Heart right ventricle (tissue), 16 donors: ENCODE measurements around the gene SLC7A6. TPM values are rescaled to one million over a fixed set of nuclear protein-coding genes. Genes with fewer than 3 reads are reported as not detected.

Experiments used
- ATAC-seq, 8 donors: fragments of 200-7000 bp; cut with Tn5 transposase; one replicate each; pipeline ENCODE4 v1.9.1; 2020; ENCODE audit warnings: mild to moderate bottlenecking in 8 of 8, moderate library complexity in 8 of 8, moderate number of reproducible peaks in 1 of 8
- DNase-seq, 2 donors: peaks; one replicate each; pipeline ENCODE4 v3.0.0-alpha.2; 2020
- H3K27ac ChIP-seq, 10 donors: fragments of 200-600 bp; sonication (generic) in 2 of 10; one replicate each; pipeline versions ENCODE4 v1.5.0 to v1.8.0; 2020 to 2022; ENCODE audit warnings: mild to moderate bottlenecking in 3 of 10
- H3K27me3 ChIP-seq, 7 donors: fragments of 200-600 bp; one replicate each; pipeline ENCODE4 v1.8.0; 2021 to 2022; ENCODE audit warnings: mild to moderate bottlenecking in 2 of 7
- H3K36me3 ChIP-seq, 9 donors: fragments of 200-600 bp; sonication (generic) in 1 of 9; one replicate each; pipeline versions ENCODE4 v1.5.0 to v1.8.0; 2020 to 2022; ENCODE audit warnings: mild to moderate bottlenecking in 2 of 9
- H3K4me1 ChIP-seq, 9 donors: fragments of 200-600 bp; sonication (generic) in 1 of 9; one replicate each; pipeline versions ENCODE4 v1.5.0 to v1.8.0; 2020 to 2022; ENCODE audit warnings: mild to moderate bottlenecking in 4 of 9
- H3K4me3 ChIP-seq, 10 donors: fragments of 200-600 bp; sonication (generic) in 2 of 10; one replicate each; pipeline versions ENCODE4 v1.5.0 to v1.8.0; 2020 to 2022; ENCODE audit warnings: mild to moderate bottlenecking in 7 of 10, moderate library complexity in 2 of 10
- H3K9me3 ChIP-seq, 11 donors: fragments of 200-600 bp in 10 of 11; sonication (generic) in 2 of 11; one replicate each; pipeline versions ENCODE4 v1.5.0 to v1.8.0; 2013 to 2022; ENCODE audit warnings: mild to moderate bottlenecking in 2 of 11, control low read depth in 1 of 11, moderate library complexity in 1 of 11
- CTCF ChIP-seq, 9 donors: fragments of 200-600 bp; sonication (generic) in 2 of 9; IDR thresholded peaks; one replicate each; pipeline versions ENCODE4 v1.5.0 to v1.8.0; 2021 to 2022; ENCODE audit warnings: antibody characterized with exemption in 9 of 9, mild to moderate bottlenecking in 5 of 9, moderate library complexity in 1 of 9
- WGBS, 2 donors: extraction: QIAGEN DNeasy Blood & Tissue Kit; methylation state at CpG; one replicate each; pipeline ENCODE4 v1.1.7; 2013; ENCODE audit warnings: inconsistent platforms in 1 of 2; 5-methylcytosine and 5-hydroxymethylcytosine counted together
- intact Hi-C, 10 donors: fragments of 100-400 bp; cut with DNase I; formaldehyde crosslinking; loops; one replicate each; pipeline versions ENCODE4 v1.11.1 to v1.14.2; 2022
- polyA plus RNA-seq, 2 donors: library from polyadenylated mRNA; stranded (reverse); fragments of 200-250 nt; gene quantifications; one replicate each; pipeline ENCODE4 v1.2.3, GENCODE V29; 2013
- total RNA-seq, 10 donors: library from RNA; stranded (reverse); fragmentation: NEBNext Ultra II Directional in 3 of 10; extraction: Animal tissue kit (Norgen Biotek cat#: 25700) in 3 of 10; gene quantifications; one replicate each; pipeline versions ENCODE4 v1.2.1 to v1.2.4, GENCODE V29; 2021 to 2023
- donor health status: Arrhythmogenic right ventricular cardiomyopathy.
- donor health status: ischemic (EF 13 %, LVEDD 7.1; RV severe dilation, severe dysfunction).
- donor health status: healthy with polysubstance abuse.
- donor health status: DM: no; HTN: yes; CAD: no.
- donor health status: DM: no; HTN: no; CAD: no.
- donor health status: ischemic (EF 25% LVEDD 6.9; RV normal size, moderate dysfunction).
- donor health status: ischemic (EF 25% LVEDD 5.7; RV mildly dilated, moderate dysfunction).
- donor health status: healthy.
- donor health status: DM: yes; HTN: yes; CAD: no.
- donor health status: Ischemic cardiomyopathy.
- donor health status: ischemic (EF 35%, LVEDD 5.7; RV mildly dilated, moderate dysfunction).
- donor health status: nonischemic (EF 11% LVEDD 7.7; RV severe dilation, severe dysfunction).
- donor health status: DM: yes; HTN: yes; CAD: no.
- donor health status: PGD.
- donor health status: ischemic (EF 29% LVEDD 5.4; RV normal size, mild dysfunction).
- donor health status: nonischemic (EF 23%, LVEDD 6.1; RV moderate dilation, normal function).

Gene SLC7A6
- total and polyA plus RNA-seq, 12 donors, result 22.6 to 85.6 (median 42.4) TPM

DNA sequence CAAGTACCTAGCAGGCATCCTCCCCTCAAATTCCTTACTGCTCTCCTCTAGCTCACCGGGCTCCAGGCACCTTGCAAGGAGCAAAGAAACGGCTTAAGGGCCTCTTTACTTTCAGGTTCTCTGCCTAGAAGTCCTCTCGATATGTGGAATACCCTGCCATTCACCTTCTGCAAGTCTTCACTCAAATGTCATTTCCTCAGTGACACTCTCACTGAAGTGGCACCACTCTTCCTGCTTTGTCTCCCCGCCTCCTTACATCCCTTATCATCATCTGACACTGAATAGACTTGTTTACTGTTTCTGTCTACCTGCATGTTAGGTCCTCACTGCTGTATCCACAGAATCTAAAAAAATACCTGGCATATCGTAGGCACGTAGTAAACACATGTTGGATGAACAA, 45.5 kb downstream of the SLC7A6 start:
- Histone ChIP-seq H3K4me1 (peaks cover 12 to 45% (median 34%) of the 10 kb centered on the region in 9 donors), H3K27ac (peak overlapping the region in 5 of 10 donors; percentile 52 to 90 (median 88)), H3K27me3 (no peaks in the 10 kb centered on the region), H3K36me3 (peaks cover 0 to 68% (median 17%) of the 10 kb centered on the region in 9 donors), H3K4me3 (peak overlapping the region; percentile 68 to 98 (median 91)), H3K9me3 (no peaks in the 10 kb centered on the region)
- DNase-seq, result no peak
- WGBS, 2 donors, result 28 to 36% methylated on average over 6 of the region's 6 CpGs
- no peak for ATAC-seq
- intact Hi-C loops, result loop anchor here in 7 of 10 donors (2.0 to 5.0 kb wide), 3 partner anchors 21 to 47 kb away; partner anchors contain the start of gene SLC7A6 (in 7 of the 7)
- TF ChIP-seq CTCF (IDR thresholded peaks at IDR 0.05), result no peak

GRCh38 chr16:68310437-68310773, 46.1 kb downstream of the SLC7A6 start:
- Histone ChIP-seq H3K27ac (peak overlapping the region; percentile 3 to 90 (median 84)), H3K36me3 (peaks cover 0 to 68% (median 17%) of the 10 kb centered on the region in 9 donors), H3K4me1 (peaks cover 12 to 45% (median 34%) of the 10 kb centered on the region in 9 donors), H3K4me3 (peak overlapping the region; percentile 68 to 98 (median 91)), H3K27me3 (no peaks in the 10 kb centered on the region), H3K9me3 (no peaks in the 10 kb centered on the region)
- 0% methylated on average over 29 of the region's 29 CpGs for WGBS, 2 donors
- ATAC-seq (peak; percentile 7 to 74 (median 44)), DNase-seq (peak in 1 of 2 donors; percentile 28)
- TF ChIP-seq CTCF (IDR thresholded peaks at IDR 0.05), result no peak
- intact Hi-C loops, result loop anchor here in 7 of 10 donors (2.0 to 5.0 kb wide), 3 partner anchors 22 to 48 kb away; partner anchors contain the start of gene SLC7A6 (in 7 of the 7)

GRCh38 chr16:68310774-68311511, 46.6 kb downstream of the SLC7A6 start, which contains the start of the genes PRMT7 and SLC7A6OS:
TSS of gene PRMT7 (plus strand) at chr16:68311019. CDS start at chr16:68315980, 4,961 bp downstream.
TSS of gene SLC7A6OS (minus strand) at chr16:68310946. CDS start at chr16:68310926, 20 bp downstream.
- Histone ChIP-seq H3K4me1 (peaks cover 12 to 45% (median 34%) of the 10 kb centered on the region in 9 donors), H3K4me3 (peak within 1 kb of the TSS; percentile 68 to 98 (median 91)), H3K9me3 (no peaks in the 10 kb centered on the region), H3K36me3 (peaks cover 0 to 68% (median 18%) of the 10 kb centered on the region in 9 donors), H3K27ac (peak within 1 kb of the TSS; percentile 3 to 90 (median 84)), H3K27me3 (no peaks in the 10 kb centered on the region)
- intact Hi-C loops, result loop anchor here in 7 of 10 donors (2.0 to 5.0 kb wide), 3 partner anchors 22 to 49 kb away; partner anchors contain the start of gene SLC7A6 (in 7 of the 7)
- ATAC-seq (peak; percentile 100), DNase-seq (peak; percentile 88 to 90)
- TF ChIP-seq CTCF (IDR thresholded peaks at IDR 0.05), result peak in 4 of 9 donors; percentile 31 to 67 (median 56)
- WGBS, 2 donors, result 0 to 1% methylated on average over 62 of the region's 62 CpGs

DNA sequence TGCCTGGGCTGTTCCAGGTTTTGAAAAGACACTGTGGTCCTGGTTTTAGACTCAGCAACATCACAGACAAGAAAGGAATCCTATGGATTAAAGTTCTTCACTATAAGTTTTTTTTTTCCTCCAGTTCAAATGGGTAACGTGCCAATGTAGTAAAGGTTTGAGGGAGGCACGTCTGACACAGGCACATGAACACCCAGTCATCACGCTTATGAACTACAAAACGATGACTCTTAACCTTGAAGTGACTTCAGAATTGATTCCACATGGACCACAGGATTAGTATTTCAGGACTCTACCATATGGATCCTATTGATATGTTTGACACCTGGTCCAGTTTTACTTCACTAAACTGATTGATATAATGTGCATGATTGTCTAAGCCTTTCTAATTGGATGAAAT, 48.8 kb downstream of the SLC7A6 start:
- TF ChIP-seq CTCF (IDR thresholded peaks at IDR 0.05), result no peak
- WGBS, 2 donors, result 78 to 88% methylated on average over 4 of the region's 4 CpGs
- no peak overlapping the region for H3K27ac ChIP-seq
- no peak for ATAC-seq
- H3K27me3 ChIP-seq, result no peaks in the 10 kb centered on the region
- intact Hi-C loops, result loop anchor here in 5 of 10 donors (5.0 kb wide), 1 partner anchor 51 kb away; the partner anchor contains the start of gene SLC7A6 (in 5 of the 5)
- H3K4me1 ChIP-seq, result peaks cover 12 to 41% (median 34%) of the 10 kb centered on the region in 9 donors
- no peak for DNase-seq
- no peaks in the 10 kb centered on the region for H3K9me3 ChIP-seq
- no peak overlapping the region for H3K4me3 ChIP-seq
- peaks cover 0 to 67% (median 16%) of the 10 kb centered on the region in 9 donors for H3K36me3 ChIP-seq
